ENCODE measurements around the gene CACNA1C.
"Not testable (repeated sequence)": the region's sequence is repeated elsewhere in the genome, so short reads cannot be mapped to it uniquely, and the experiment has no call there.

GRCh38 chr12:2255731-2256130 lies 202.9 kb downstream of the CACNA1C start:
- TF ChIP-seq, protein P1, sequence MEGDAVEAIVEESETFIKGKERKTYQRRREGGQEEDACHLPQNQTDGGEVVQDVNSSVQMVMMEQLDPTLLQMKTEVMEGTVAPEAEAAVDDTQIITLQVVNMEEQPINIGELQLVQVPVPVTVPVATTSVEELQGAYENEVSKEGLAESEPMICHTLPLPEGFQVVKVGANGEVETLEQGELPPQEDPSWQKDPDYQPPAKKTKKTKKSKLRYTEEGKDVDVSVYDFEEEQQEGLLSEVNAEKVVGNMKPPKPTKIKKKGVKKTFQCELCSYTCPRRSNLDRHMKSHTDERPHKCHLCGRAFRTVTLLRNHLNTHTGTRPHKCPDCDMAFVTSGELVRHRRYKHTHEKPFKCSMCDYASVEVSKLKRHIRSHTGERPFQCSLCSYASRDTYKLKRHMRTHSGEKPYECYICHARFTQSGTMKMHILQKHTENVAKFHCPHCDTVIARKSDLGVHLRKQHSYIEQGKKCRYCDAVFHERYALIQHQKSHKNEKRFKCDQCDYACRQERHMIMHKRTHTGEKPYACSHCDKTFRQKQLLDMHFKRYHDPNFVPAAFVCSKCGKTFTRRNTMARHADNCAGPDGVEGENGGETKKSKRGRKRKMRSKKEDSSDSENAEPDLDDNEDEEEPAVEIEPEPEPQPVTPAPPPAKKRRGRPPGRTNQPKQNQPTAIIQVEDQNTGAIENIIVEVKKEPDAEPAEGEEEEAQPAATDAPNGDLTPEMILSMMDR (conservative IDR thresholded peaks at IDR 0.05; ENCODE audit: low read depth, low read length), result not testable (repeated sequence)
- TF ChIP-seq EZH2 (IDR thresholded peaks at IDR 0.05; ENCODE audit: borderline replicate concordance, low read depth, low read length, poor library complexity, severe bottlenecking), result not testable (repeated sequence)

Data from A673 (cell line).